Esophagus muscularis mucosa (tissue), 3 donors: Measurements from ENCODE around the gene SH3TC2.

Experiments used
- POLR2A ChIP-seq: fragments of 450-650 bp; IDR thresholded peaks from one replicate; pipeline ENCODE4 v1.6.1; 2017; ENCODE audit warnings: antibody characterized with exemption, moderate library complexity, mild to moderate bottlenecking, low read depth
- TF ChIP-seq, protein P1 (sequence below), 3 experiments: fragments of 200-600 bp in 2 of 3; fragments of 450-650 bp in 1 of 3; sonication (generic) in 2 of 3; IDR thresholded peaks; one replicate each; pipeline ENCODE4 v1.5.1; 2017 to 2019; ENCODE audit warnings: antibody characterized with exemption in 3 of 3, mild to moderate bottlenecking in 2 of 3, moderate library complexity in 1 of 3

DNA sequence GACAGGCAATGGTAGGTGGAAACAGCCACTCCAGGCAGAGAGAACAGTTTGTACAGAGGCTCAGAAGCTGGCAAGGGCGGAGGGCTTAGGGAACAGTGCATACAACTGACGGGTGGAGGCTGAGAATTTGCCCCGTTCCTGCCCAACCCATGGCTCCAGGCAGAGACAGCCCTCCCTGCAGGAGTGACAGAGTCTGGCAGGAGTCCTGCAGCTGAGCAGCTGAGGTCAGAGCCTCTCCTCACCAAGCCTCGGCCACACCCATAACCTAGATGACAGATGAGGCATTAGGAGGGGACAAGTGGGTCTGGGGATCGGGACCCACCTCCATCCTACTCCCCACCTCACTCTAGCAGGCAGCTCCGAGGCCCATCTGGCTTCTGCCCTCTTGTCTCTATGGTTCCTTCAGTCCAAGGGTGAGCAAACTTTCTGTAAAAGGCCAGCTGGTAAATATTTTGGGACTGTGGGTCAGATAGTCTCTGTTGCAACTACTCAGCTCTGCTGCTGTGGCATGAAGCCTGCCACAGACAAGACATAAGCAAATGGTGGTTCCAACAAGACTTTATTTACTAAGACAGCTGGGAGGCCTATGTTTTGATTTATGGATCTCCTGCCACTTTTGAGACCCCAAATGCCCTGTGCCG is 83.7 kb downstream of the SH3TC2 start:
- TF ChIP-seq, protein P1, sequence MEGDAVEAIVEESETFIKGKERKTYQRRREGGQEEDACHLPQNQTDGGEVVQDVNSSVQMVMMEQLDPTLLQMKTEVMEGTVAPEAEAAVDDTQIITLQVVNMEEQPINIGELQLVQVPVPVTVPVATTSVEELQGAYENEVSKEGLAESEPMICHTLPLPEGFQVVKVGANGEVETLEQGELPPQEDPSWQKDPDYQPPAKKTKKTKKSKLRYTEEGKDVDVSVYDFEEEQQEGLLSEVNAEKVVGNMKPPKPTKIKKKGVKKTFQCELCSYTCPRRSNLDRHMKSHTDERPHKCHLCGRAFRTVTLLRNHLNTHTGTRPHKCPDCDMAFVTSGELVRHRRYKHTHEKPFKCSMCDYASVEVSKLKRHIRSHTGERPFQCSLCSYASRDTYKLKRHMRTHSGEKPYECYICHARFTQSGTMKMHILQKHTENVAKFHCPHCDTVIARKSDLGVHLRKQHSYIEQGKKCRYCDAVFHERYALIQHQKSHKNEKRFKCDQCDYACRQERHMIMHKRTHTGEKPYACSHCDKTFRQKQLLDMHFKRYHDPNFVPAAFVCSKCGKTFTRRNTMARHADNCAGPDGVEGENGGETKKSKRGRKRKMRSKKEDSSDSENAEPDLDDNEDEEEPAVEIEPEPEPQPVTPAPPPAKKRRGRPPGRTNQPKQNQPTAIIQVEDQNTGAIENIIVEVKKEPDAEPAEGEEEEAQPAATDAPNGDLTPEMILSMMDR (IDR thresholded peaks at IDR 0.05): no peak
- TF ChIP-seq POLR2A: no peak
